GM21447 (cell line): ENCODE measurements around the gene PON2.
"Not testable (repeated sequence)": the region's sequence is repeated elsewhere in the genome, so short reads cannot be mapped to it uniquely, and the experiment has no call there.

Source experiments
- ATAC-seq: cut with Tn5 transposase; IDR thresholded peaks from one replicate; pipeline ENCODE4 v1.9.1; 2021; ENCODE audit not compliant: unreplicated experiment

The PON2 gene

GRCh38 chr7:95407751-95408150 lies 27.1 kb downstream of the PON2 start:
- ATAC-seq, result no peak

- ATAC-seq, result no peak
Measured at GRCh38 chr7:95405800-95406199, 29.0 kb downstream of the PON2 start.

GRCh38 chr7:95405208-95405607 lies 29.6 kb downstream of the PON2 start:
- no peak for ATAC-seq

GRCh38 chr7:95404316-95404865 lies 30.4 kb downstream of the PON2 start:
- no peak for ATAC-seq

- ATAC-seq, result no peak
Measured at GRCh38 chr7:95398155-95398940, 36.5 kb downstream of the PON2 start.

- ATAC-seq, result no peak
Measured at GRCh38 chr7:95397381-95397780, 37.4 kb downstream of the PON2 start.

- no peak for ATAC-seq
Measured at GRCh38 chr7:95396136-95397032, 38.4 kb downstream of the PON2 start, which contains the start of gene PON3. TSS of gene PON3 (minus strand) at chr7:95396375. CDS start at chr7:95396350, 25 bp downstream.

- ATAC-seq, result no peak
Measured at GRCh38 chr7:95395755-95396135, 39.1 kb downstream of the PON2 start.

GRCh38 chr7:95394370-95394769 lies 40.5 kb downstream of the PON2 start:
- ATAC-seq, result no peak

GRCh38 chr7:95391761-95392160 lies 43.1 kb downstream of the PON2 start:
- ATAC-seq, result no peak

GRCh38 chr7:95389516-95389915 lies 45.3 kb downstream of the PON2 start:
- no peak for ATAC-seq

GRCh38 chr7:95379457-95379856 lies 55.4 kb downstream of the PON2 start:
- ATAC-seq, result not testable (repeated sequence)

GRCh38 chr7:95376632-95377400 lies 58.0 kb downstream of the PON2 start:
- ATAC-seq, result no peak

- ATAC-seq, result no peak
Measured at GRCh38 chr7:95375591-95376257, 59.1 kb downstream of the PON2 start.

- no peak for ATAC-seq
Measured at GRCh38 chr7:95373323-95373722, 61.5 kb downstream of the PON2 start.

GRCh38 chr7:95368235-95368634 lies 66.6 kb downstream of the PON2 start:
- ATAC-seq, result no peak

- no peak for ATAC-seq
Measured at GRCh38 chr7:95367606-95368005, 67.2 kb downstream of the PON2 start.

GRCh38 chr7:95365151-95365550 lies 69.7 kb downstream of the PON2 start:
- no peak for ATAC-seq

GRCh38 chr7:95357623-95358022 lies 77.2 kb downstream of the PON2 start:
- no peak for ATAC-seq
